ENCODE data around the gene NOSTRIN.
A peak's percentile ranks its signal among the peaks of the same experiment; 100 is the strongest.

DNA sequence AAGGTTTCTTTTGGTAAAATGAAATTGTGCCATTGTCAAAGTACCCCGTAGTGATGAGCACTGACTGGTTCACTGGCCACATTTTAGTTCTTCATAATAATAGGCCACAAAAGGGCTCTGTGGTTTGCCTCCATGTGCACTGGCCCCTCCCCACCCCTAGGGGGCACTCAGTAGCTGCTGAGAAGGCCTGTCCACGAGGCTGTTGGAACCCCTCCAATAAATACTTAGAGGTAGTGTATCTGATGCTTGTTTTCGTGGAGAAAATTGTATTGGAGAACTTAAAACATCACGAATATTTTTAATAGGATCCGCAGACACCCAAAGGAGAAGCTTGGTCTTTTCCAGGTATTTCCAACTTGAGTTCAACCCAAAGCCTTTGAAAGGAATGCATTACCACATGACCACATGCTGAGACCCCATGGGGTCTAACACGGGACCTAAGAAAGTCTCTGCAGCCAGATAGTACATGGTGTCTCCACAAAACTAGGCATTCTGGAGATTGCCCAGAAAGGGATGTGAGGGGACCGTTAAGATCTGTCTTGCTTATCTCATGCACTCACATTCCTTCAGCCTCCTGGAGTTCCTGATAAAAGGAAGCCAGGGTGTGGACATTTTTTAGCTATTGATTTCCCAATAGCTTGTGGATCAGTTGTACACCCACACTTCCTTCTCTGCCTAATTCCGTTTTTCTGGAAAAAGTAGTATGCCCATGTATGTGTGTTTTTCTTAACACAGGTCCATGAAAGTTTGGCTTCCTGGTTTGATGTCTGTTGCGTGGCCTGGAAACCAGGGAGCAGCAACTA lies 28.5 kb upstream of the NOSTRIN start:
- TF ChIP-seq POLR2AphosphoS5 (IDR thresholded peaks at IDR 0.05; ENCODE audit: low read depth) (no peak), SPI1 (IDR thresholded peaks at IDR 0.05; ENCODE audit: borderline replicate concordance, low read depth) (no peak), REST (IDR thresholded peaks at IDR 0.05; ENCODE audit: insufficient replicate concordance, low read depth) (no peak)
- TF ChIP-seq, protein P1, sequence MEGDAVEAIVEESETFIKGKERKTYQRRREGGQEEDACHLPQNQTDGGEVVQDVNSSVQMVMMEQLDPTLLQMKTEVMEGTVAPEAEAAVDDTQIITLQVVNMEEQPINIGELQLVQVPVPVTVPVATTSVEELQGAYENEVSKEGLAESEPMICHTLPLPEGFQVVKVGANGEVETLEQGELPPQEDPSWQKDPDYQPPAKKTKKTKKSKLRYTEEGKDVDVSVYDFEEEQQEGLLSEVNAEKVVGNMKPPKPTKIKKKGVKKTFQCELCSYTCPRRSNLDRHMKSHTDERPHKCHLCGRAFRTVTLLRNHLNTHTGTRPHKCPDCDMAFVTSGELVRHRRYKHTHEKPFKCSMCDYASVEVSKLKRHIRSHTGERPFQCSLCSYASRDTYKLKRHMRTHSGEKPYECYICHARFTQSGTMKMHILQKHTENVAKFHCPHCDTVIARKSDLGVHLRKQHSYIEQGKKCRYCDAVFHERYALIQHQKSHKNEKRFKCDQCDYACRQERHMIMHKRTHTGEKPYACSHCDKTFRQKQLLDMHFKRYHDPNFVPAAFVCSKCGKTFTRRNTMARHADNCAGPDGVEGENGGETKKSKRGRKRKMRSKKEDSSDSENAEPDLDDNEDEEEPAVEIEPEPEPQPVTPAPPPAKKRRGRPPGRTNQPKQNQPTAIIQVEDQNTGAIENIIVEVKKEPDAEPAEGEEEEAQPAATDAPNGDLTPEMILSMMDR (IDR thresholded peaks at IDR 0.05; ENCODE audit: insufficient read depth, low read length) = peak; percentile 63

All from HL-60 (cell line).